ENCODE results near the gene VAV3.

- TF ChIP-seq EZH2phosphoT487 (IDR thresholded peaks at IDR 0.05; ENCODE audit: insufficient read depth, low read depth) (no peak), EZH2 (IDR thresholded peaks at IDR 0.05; ENCODE audit: insufficient read depth, poor library complexity, severe bottlenecking) (no peak)
Measured at GRCh38 chr1:107946794-107947193, 18.2 kb downstream of the VAV3 start.
